RWPE2 (cell line): ENCODE data around the gene HLCS.

Experiments
- ATAC-seq: fragments of 200-7000 bp; cut with Tn5 transposase; 3 replicates; pipeline ENCODE4 v1.9.1; 2021; ENCODE audit warnings: low read depth
- DNase-seq: peaks from one replicate; pipeline ENCODE4 v3.0.0-alpha.2; 2020; ENCODE audit warnings: low spot score
- H3K27ac ChIP-seq: fragments of 450-650 bp; 2 replicates; pipeline ENCODE4 v1.5.1; 2017; ENCODE audit warnings: mild to moderate bottlenecking; ENCODE audit not compliant: poor library complexity, severe bottlenecking
- H3K27me3 ChIP-seq: fragments of 250-450 bp; sonication (Bioruptor Pico); 2 replicates; pipeline ENCODE4 v1.5.1; 2021; ENCODE audit warnings: mild to moderate bottlenecking, moderate library complexity; ENCODE audit not compliant: insufficient read depth, poor library complexity, severe bottlenecking
- H3K36me3 ChIP-seq: fragments of 250-450 bp; sonication (Bioruptor Pico); 2 replicates; pipeline ENCODE4 v1.5.1; 2020; ENCODE audit warnings: low read depth, mild to moderate bottlenecking, moderate library complexity
- H3K4me1 ChIP-seq: fragments of 250-450 bp; sonication (Bioruptor Pico); 2 replicates; pipeline ENCODE4 v1.5.1; 2021; ENCODE audit warnings: mild to moderate bottlenecking, moderate library complexity; ENCODE audit not compliant: insufficient read depth, poor library complexity, severe bottlenecking
- H3K4me3 ChIP-seq: fragments of 250-450 bp; sonication (Bioruptor Pico); 2 replicates; pipeline ENCODE4 v1.5.1; 2021; ENCODE audit warnings: mild to moderate bottlenecking, moderate library complexity; ENCODE audit not compliant: severe bottlenecking
- H3K9me3 ChIP-seq: fragments of 250-450 bp; sonication (Bioruptor Pico); 2 replicates; pipeline ENCODE4 v1.5.1; 2021; ENCODE audit warnings: mild to moderate bottlenecking, moderate library complexity; ENCODE audit not compliant: severe bottlenecking
- CTCF ChIP-seq: fragments of 450-650 bp; IDR thresholded peaks from one replicate; pipeline ENCODE4 v1.5.1; 2017; ENCODE audit warnings: mild to moderate bottlenecking, moderate library complexity; ENCODE audit not compliant: poor library complexity, severe bottlenecking

HLCS gene

GRCh38 chr21:36749935-36750575 lies 216.4 kb downstream of the HLCS start:
- no peak overlapping the region for H3K27ac ChIP-seq
- no peaks in the 10 kb centered on the region for H3K9me3 ChIP-seq
- DNase-seq, result no peak
- no peaks in the 10 kb centered on the region for H3K27me3 ChIP-seq
- H3K36me3 ChIP-seq, result peaks cover 25% of the 10 kb centered on the region
- H3K4me3 ChIP-seq, result no peak overlapping the region
- ATAC-seq, result no peak
- no peak for TF ChIP-seq CTCF
- peaks cover 7% of the 10 kb centered on the region for H3K4me1 ChIP-seq

- ATAC-seq (no peak), DNase-seq (no peak)
- no peaks in the 10 kb centered on the region for H3K4me1 ChIP-seq
- peaks cover 39% of the 10 kb centered on the region for H3K36me3 ChIP-seq
- no peaks in the 10 kb centered on the region for H3K27me3 ChIP-seq
- TF ChIP-seq CTCF, result no peak
- H3K27ac ChIP-seq, result no peak overlapping the region
- no peak overlapping the region for H3K4me3 ChIP-seq
- H3K9me3 ChIP-seq, result no peaks in the 10 kb centered on the region
These were observed 218.6 kb downstream of the HLCS start for GRCh38 chr21:36747815-36748383.

DNA sequence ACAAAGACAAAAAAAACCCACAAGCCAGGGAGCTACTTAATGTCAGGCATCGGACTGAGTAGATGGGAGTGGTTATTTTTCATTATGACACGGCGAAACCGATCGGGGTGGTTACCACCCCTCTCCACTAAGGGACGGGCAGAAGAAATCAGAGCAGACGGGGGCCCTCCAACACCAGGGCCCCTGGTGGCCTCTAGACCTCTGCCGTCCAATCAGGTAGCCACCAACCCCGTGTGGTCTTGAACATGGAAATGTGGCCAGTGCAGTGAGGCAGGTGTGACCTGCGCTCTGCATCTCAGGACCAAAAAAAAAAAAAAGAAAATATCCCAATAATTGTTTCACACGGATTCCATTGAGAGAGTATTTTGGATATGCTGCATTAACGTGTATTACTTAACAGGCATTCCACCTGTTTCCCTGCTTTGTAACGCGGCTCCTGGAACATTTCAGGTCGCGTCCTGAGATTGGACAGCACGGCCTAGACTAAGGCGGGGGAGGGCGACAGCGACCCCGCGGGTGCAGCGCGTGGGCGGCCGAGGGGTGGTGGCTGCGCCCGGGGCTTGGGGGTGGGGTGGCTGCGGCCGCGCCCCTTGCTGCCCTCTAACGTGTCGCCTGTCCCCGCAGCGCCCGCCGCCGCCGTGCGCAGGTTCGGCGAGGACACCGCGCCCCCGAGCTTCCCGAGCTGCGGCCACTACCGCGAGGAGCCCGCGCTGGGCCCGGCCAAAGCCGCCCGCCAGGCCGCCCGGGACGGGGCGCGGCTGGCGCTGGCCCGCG lies 219.2 kb downstream of the HLCS start:
- H3K9me3 ChIP-seq, result no peaks in the 10 kb centered on the region
- no peak for TF ChIP-seq CTCF
- ATAC-seq (no peak), DNase-seq (no peak)
- H3K27me3 ChIP-seq, result no peaks in the 10 kb centered on the region
- peaks cover 39% of the 10 kb centered on the region for H3K36me3 ChIP-seq
- no peaks in the 10 kb centered on the region for H3K4me1 ChIP-seq
- no peak overlapping the region for H3K4me3 ChIP-seq
- H3K27ac ChIP-seq, result no peak overlapping the region

GRCh38 chr21:36745459-36745858 lies 221.0 kb downstream of the HLCS start:
- Histone ChIP-seq H3K27me3 (no peaks in the 10 kb centered on the region), H3K27ac (no peak overlapping the region), H3K36me3 (peaks cover 45% of the 10 kb centered on the region), H3K4me3 (no peak overlapping the region), H3K9me3 (no peaks in the 10 kb centered on the region), H3K4me1 (no peaks in the 10 kb centered on the region)
- ATAC-seq (no peak), DNase-seq (no peak)
- no peak for TF ChIP-seq CTCF
